Muscle layer of colon (tissue), 2 donors: ENCODE results near the gene DLG1.
"Not testable (repeated sequence)": the region's sequence is repeated elsewhere in the genome, so short reads cannot be mapped to it uniquely, and the experiment has no call there.

Experiments
- H3K27ac ChIP-seq: one replicate; pipeline ENCODE4 v1.7.0; 2013; ENCODE audit warnings: low read depth, mild to moderate bottlenecking, low read length, moderate library complexity
- H3K27me3 ChIP-seq, 2 donors: one replicate each; pipeline ENCODE4 v1.7.0; 2013; ENCODE audit warnings: low read length in 2 of 2, mild to moderate bottlenecking in 2 of 2; ENCODE audit not compliant: insufficient read depth in 2 of 2, control insufficient read depth in 1 of 2
- H3K36me3 ChIP-seq: one replicate; pipeline ENCODE4 v1.7.0; 2013; ENCODE audit warnings: mild to moderate bottlenecking, low read length; ENCODE audit not compliant: insufficient read depth
- H3K4me1 ChIP-seq: one replicate; pipeline ENCODE4 v1.7.0; 2013; ENCODE audit warnings: mild to moderate bottlenecking, low read length; ENCODE audit not compliant: insufficient read depth
- H3K4me3 ChIP-seq, 2 donors: one replicate each; pipeline ENCODE4 v1.7.0; 2013; ENCODE audit warnings: low read length in 2 of 2, low read depth in 1 of 2, mild to moderate bottlenecking in 1 of 2, moderate library complexity in 1 of 2
- H3K9ac ChIP-seq: one replicate; pipeline ENCODE4 v1.7.0; 2013; ENCODE audit warnings: low read length
- H3K9me3 ChIP-seq: one replicate; pipeline ENCODE4 v1.7.0; 2013; ENCODE audit warnings: mild to moderate bottlenecking, low read length
- donor health status: abdominal sarcoma.
- donor health status: Adenocarcinoma of cecum.

The DLG1 gene

GRCh38 chr3:197281849-197282248 lies 16.6 kb downstream of the DLG1 start:
- H3K4me1 ChIP-seq: no peaks in the 10 kb centered on the region
- H3K27me3 ChIP-seq: no peaks in the 10 kb centered on the region
- no peak overlapping the region for H3K27ac ChIP-seq
- H3K36me3 ChIP-seq: peaks cover 26% of the 10 kb centered on the region
- no peak overlapping the region for H3K4me3 ChIP-seq
- H3K9me3 ChIP-seq: no peaks in the 10 kb centered on the region
- no peak overlapping the region for H3K9ac ChIP-seq

GRCh38 chr3:197280156-197280555 lies 18.3 kb downstream of the DLG1 start:
- H3K36me3 ChIP-seq: peaks cover 20% of the 10 kb centered on the region
- H3K9ac ChIP-seq: no peak overlapping the region
- no peak overlapping the region for H3K4me3 ChIP-seq
- H3K27ac ChIP-seq: no peak overlapping the region
- H3K27me3 ChIP-seq: no peaks in the 10 kb centered on the region
- H3K4me1 ChIP-seq: no peaks in the 10 kb centered on the region
- no peaks in the 10 kb centered on the region for H3K9me3 ChIP-seq

DNA sequence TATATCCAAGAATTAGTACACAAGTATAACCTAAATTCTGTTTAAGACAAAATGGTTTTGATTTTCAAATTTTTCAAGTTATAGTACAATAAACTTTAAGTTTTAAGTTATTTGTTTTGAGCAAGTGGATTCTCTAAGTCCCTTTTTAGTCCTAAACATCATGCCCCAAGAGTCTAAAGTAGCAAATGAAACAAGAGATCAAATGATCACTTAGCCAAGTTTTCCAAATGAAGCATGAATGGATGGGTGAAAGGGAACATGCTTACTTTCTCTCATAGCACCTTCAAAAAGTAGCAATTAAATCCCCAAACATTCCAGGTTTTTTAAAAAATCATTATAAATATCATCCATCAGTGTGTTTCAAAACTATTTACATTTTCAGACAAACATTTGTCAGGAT lies 19.5 kb downstream of the DLG1 start:
- Histone ChIP-seq H3K27ac (no peak overlapping the region), H3K9me3 (no peaks in the 10 kb centered on the region), H3K9ac (no peak overlapping the region), H3K36me3 (peaks cover 20% of the 10 kb centered on the region), H3K4me1 (no peaks in the 10 kb centered on the region), H3K4me3 (no peak overlapping the region), H3K27me3 (no peaks in the 10 kb centered on the region)

DNA sequence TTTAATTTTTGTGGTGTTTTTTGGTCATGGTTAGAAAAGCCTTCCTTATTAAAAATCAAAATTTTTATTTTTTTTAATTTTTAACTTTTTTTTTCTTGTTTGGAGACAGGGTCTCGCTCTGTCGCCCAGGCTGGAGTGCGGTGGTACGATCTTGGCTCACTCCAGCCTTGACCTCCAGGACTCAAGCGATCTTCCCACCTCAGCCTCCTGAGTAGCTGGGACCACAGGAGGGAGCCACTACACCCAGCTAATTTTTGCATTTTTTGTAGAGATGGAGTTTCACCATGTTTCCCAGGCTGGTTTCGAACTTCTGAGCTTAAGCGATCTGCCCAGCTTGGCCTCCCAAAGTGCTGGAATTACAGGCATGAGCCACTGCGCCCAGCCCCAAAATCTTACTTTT lies 21.6 kb downstream of the DLG1 start:
- not testable (repeated sequence) for H3K4me1 ChIP-seq, H3K9ac ChIP-seq, H3K27me3 ChIP-seq, H3K27ac ChIP-seq, H3K4me3 ChIP-seq, H3K9me3 ChIP-seq
- H3K36me3 ChIP-seq: peaks cover 14% of the 10 kb centered on the region

- Histone ChIP-seq H3K27me3 (no peaks in the 10 kb centered on the region), H3K27ac (no peak overlapping the region), H3K4me1 (peaks cover 13% of the 10 kb centered on the region), H3K9me3 (no peaks in the 10 kb centered on the region), H3K4me3 (no peak overlapping the region), H3K9ac (no peak overlapping the region), H3K36me3 (no peaks in the 10 kb centered on the region)
Observed at GRCh38 chr3:197270558-197271317, 27.7 kb downstream of the DLG1 start.

DNA sequence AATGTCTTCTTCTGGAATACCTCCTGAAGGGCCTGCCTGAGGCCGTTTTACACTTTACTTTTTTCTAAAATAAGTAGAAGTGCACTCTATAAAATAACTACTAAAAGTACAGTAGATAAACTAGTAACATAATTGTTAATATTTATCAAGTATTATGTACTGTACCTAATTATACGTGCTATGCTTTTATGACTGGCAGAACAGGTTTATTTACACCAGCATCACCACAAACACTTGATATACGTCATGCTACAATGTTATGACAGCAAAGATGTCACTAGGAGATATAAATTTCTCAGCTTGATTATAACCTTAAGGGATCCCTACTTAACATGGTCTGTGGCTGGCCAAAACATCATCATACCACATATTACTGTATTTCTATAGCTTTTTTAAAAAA lies 29.4 kb downstream of the DLG1 start:
- H3K36me3 ChIP-seq: no peaks in the 10 kb centered on the region
- H3K9me3 ChIP-seq: no peaks in the 10 kb centered on the region
- H3K4me3 ChIP-seq: no peak overlapping the region
- no peak overlapping the region for H3K27ac ChIP-seq
- H3K27me3 ChIP-seq: no peaks in the 10 kb centered on the region
- peaks cover 13% of the 10 kb centered on the region for H3K4me1 ChIP-seq
- H3K9ac ChIP-seq: no peak overlapping the region

DNA sequence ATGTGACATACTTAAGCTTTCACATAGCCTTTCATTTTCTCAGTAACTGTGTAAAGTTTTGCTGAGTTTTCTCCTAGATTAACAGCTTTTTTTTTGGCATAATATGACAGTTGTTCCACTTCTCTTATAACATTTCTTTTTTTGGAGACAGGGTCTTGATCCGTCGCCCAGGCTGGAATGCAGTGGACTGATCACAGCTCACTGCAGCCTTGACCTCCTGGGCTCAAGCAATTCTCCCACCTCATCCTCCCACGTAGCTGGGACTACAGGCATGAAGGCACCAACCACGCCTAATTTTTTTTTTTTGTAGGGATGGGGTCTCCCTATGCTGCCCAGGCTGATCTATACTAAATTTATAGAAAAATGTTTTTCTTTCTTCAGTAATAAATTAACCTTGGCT lies 30.1 kb downstream of the DLG1 start:
- Histone ChIP-seq H3K9ac (no peak overlapping the region), H3K27me3 (no peaks in the 10 kb centered on the region), H3K4me1 (peaks cover 13% of the 10 kb centered on the region), H3K27ac (no peak overlapping the region), H3K36me3 (no peaks in the 10 kb centered on the region), H3K9me3 (no peaks in the 10 kb centered on the region), H3K4me3 (no peak overlapping the region)

DNA sequence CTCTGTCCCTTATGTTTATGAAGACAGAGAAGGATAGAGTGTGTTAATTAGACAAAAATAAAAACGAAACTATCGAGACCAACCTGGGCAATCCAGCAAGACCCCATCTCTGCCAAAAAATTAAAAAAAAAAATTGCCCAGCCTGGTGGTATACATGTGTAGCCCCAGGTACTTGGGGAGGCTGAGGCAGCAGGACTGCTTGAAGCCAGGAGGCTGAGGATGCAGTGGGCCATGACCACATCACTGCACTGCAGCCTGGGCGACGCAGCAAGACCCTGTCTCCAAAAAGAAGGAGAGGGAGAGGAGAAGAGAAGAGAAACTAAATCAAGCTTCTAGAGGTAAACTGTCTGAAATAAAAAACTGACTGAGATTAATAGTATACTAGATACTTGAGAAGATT lies 32.1 kb downstream of the DLG1 start:
- Histone ChIP-seq H3K27ac (no peak overlapping the region), H3K4me1 (peaks cover 6% of the 10 kb centered on the region), H3K36me3 (no peaks in the 10 kb centered on the region), H3K9me3 (no peaks in the 10 kb centered on the region), H3K9ac (no peak overlapping the region), H3K27me3 (no peaks in the 10 kb centered on the region), H3K4me3 (no peak overlapping the region)

DNA sequence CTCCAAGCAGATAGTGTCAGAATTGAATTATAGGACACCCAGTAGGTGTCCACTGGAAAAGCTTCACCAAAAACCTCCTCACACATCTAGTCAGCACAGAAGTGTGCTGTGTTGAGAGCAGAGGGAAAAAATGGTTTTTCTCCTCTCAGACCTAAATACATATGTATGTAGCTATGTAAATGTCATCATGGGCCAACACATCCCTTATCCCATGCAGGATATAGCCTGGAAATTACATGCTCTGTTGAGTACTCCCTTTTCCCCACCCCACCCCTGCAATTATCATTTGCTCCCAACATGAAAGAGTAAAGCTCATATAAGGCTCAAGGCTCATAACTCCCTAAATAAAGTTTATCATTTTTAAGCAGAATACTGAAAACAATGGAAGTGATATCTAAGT lies 35.7 kb downstream of the DLG1 start:
- no peaks in the 10 kb centered on the region for H3K4me1 ChIP-seq
- no peaks in the 10 kb centered on the region for H3K36me3 ChIP-seq
- H3K27me3 ChIP-seq: no peaks in the 10 kb centered on the region
- H3K9ac ChIP-seq: no peak overlapping the region
- H3K9me3 ChIP-seq: no peaks in the 10 kb centered on the region
- no peak overlapping the region for H3K4me3 ChIP-seq
- H3K27ac ChIP-seq: no peak overlapping the region

DNA sequence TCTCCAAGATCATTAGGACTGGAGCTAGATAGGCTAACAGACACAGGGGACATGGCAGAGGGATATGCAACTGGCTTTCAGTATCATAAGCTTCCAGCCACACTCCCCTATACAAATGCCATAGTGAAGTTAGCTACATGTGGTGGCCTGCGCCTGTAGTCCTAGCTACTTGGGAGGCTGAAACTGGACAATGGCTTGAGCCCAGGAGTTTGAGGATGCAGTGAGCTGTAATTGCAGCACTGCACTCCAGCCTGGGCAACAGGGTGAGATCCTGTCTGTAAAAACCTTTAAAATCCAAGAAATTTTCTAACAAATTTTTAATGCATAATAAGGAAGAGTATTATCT lies 37.3 kb downstream of the DLG1 start:
- Histone ChIP-seq H3K27ac (no peak overlapping the region), H3K9ac (no peak overlapping the region), H3K4me1 (no peaks in the 10 kb centered on the region), H3K4me3 (no peak overlapping the region), H3K36me3 (no peaks in the 10 kb centered on the region), H3K27me3 (no peaks in the 10 kb centered on the region), H3K9me3 (no peaks in the 10 kb centered on the region)

DNA sequence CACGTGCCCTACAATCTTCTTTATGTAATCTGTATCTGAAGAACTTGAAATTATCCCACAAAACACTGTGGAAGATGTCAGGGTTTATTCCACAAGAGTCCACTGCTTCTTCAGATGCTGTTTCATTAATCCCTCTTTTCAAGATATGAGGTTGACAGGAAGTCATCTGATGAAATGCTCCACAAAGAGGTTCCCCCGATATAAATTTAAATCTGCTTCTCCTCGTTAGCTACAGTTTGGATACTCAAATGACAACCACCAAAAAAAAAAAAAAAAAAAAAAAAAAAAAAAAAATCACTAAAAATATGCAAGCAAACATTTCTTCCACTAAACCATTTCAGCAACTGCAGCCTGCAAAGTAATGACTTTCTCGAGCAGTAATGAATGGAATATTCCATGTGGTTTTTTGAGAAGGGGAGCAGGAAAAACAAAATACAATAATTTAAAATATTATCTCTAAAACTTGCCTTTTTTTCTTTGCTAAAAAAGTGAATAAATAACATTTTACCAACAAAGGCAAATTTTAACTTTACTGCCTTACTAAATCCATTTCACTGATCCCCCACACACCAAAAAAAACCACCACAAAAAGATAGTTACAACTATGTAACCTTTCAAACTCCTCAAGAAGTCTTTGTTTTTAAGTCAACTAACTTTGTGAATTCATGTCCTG lies 37.8 kb downstream of the DLG1 start:
- no peaks in the 10 kb centered on the region for H3K27me3 ChIP-seq
- H3K36me3 ChIP-seq: no peaks in the 10 kb centered on the region
- H3K4me3 ChIP-seq: no peak overlapping the region
- no peaks in the 10 kb centered on the region for H3K4me1 ChIP-seq
- H3K9me3 ChIP-seq: no peaks in the 10 kb centered on the region
- no peak overlapping the region for H3K27ac ChIP-seq
- H3K9ac ChIP-seq: no peak overlapping the region

GRCh38 chr3:197259096-197259495 lies 39.3 kb downstream of the DLG1 start:
- H3K36me3 ChIP-seq: no peaks in the 10 kb centered on the region
- H3K27ac ChIP-seq: no peak overlapping the region
- H3K27me3 ChIP-seq: no peaks in the 10 kb centered on the region
- H3K4me3 ChIP-seq: no peak overlapping the region
- H3K9ac ChIP-seq: no peak overlapping the region
- H3K9me3 ChIP-seq: no peaks in the 10 kb centered on the region
- no peaks in the 10 kb centered on the region for H3K4me1 ChIP-seq
